ENCODE results near the gene PARD3B.

GRCh38 chr2:205002390-205002789 lies 457.1 kb downstream of the PARD3B start:
- TF ChIP-seq CTCF (IDR thresholded peaks at IDR 0.05) (no peak), EP300 (IDR thresholded peaks at IDR 0.05) (no peak)

All from sigmoid colon (tissue), 4 donors.